ENCODE data around the gene FREM2. TPM values are rescaled to one million over a fixed set of nuclear protein-coding genes. Genes with fewer than 3 reads are reported as not detected.

The FREM2 gene
- total RNA-seq, 2 experiments from 2014 or later = not detected

GRCh38 chr13:38656699-38657098 lies 30.2 kb upstream of the FREM2 start:
- Mint-ChIP-seq H3K4me1 (ENCODE audit: low read depth) (no peaks in the 10 kb centered on the region), H3K27ac (no peak overlapping the region), H3K36me3 (ENCODE audit: low read depth) (no peaks in the 10 kb centered on the region), H3K27me3 (peaks cover 2% of the 10 kb centered on the region), H3K4me3 (no peak overlapping the region), H3K9me3 (no peaks in the 10 kb centered on the region)
- intact Hi-C loops (cut with micrococcal nuclease) = no loop called here
- no peak for TF ChIP-seq CTCF (IDR thresholded peaks at IDR 0.05)
- ChIA-PET CTCF (no interaction called here), POLR2A (no interaction called here)
- DNase-seq (no peak), ATAC-seq (no peak)

- TF ChIP-seq CTCF (IDR thresholded peaks at IDR 0.05) = no peak
- Mint-ChIP-seq H3K9me3 (no peaks in the 10 kb centered on the region), H3K27me3 (peaks cover 2% of the 10 kb centered on the region), H3K4me3 (no peak overlapping the region), H3K27ac (no peak overlapping the region), H3K4me1 (ENCODE audit: low read depth) (no peaks in the 10 kb centered on the region), H3K36me3 (ENCODE audit: low read depth) (no peaks in the 10 kb centered on the region)
- no peak for DNase-seq
- intact Hi-C loops (cut with micrococcal nuclease) = no loop called here
- ChIA-PET CTCF (no interaction called here), POLR2A (no interaction called here)
- ATAC-seq = no peak
Observed at GRCh38 chr13:38657191-38657590, 29.7 kb upstream of the FREM2 start.

- TF ChIP-seq CTCF (IDR thresholded peaks at IDR 0.05) = no peak
- Mint-ChIP-seq H3K4me3 (no peak overlapping the region), H3K27ac (no peak overlapping the region), H3K27me3 (peaks cover 4% of the 10 kb centered on the region), H3K36me3 (ENCODE audit: low read depth) (no peaks in the 10 kb centered on the region), H3K9me3 (no peaks in the 10 kb centered on the region), H3K4me1 (ENCODE audit: low read depth) (no peaks in the 10 kb centered on the region)
- DNase-seq (no peak), ATAC-seq (no peak)
- ChIA-PET CTCF (no interaction called here), POLR2A (no interaction called here)
- intact Hi-C loops (cut with micrococcal nuclease) = no loop called here
Observed at GRCh38 chr13:38658906-38659305, 28.0 kb upstream of the FREM2 start.

GRCh38 chr13:38661010-38661675 lies 25.7 kb upstream of the FREM2 start:
- Mint-ChIP-seq H3K36me3 (ENCODE audit: low read depth) (no peaks in the 10 kb centered on the region), H3K27me3 (peaks cover 7% of the 10 kb centered on the region), H3K4me3 (no peak overlapping the region), H3K4me1 (ENCODE audit: low read depth) (no peaks in the 10 kb centered on the region), H3K9me3 (no peaks in the 10 kb centered on the region), H3K27ac (no peak overlapping the region)
- TF ChIP-seq CTCF (IDR thresholded peaks at IDR 0.05) = no peak
- ChIA-PET POLR2A (no interaction called here), CTCF (no interaction called here)
- intact Hi-C loops (cut with micrococcal nuclease) = no loop called here
- DNase-seq (no peak), ATAC-seq (no peak)

GRCh38 chr13:38662362-38662761 lies 24.5 kb upstream of the FREM2 start:
- Mint-ChIP-seq H3K27me3 (peaks cover 10% of the 10 kb centered on the region), H3K4me1 (ENCODE audit: low read depth) (no peaks in the 10 kb centered on the region), H3K27ac (no peak overlapping the region), H3K4me3 (no peak overlapping the region), H3K36me3 (ENCODE audit: low read depth) (no peaks in the 10 kb centered on the region), H3K9me3 (no peaks in the 10 kb centered on the region)
- ATAC-seq = no peak
- intact Hi-C loops (cut with micrococcal nuclease) = no loop called here
- ChIA-PET POLR2A (no interaction called here), CTCF (no interaction called here)
- no peak for DNase-seq
- no peak for TF ChIP-seq CTCF (IDR thresholded peaks at IDR 0.05)
